ENCODE results near the gene CPLX3.
A peak's percentile ranks its signal among the peaks of the same experiment; 100 is the strongest.
"Not testable (repeated sequence)": the region's sequence is repeated elsewhere in the genome, so short reads cannot be mapped to it uniquely, and the experiment has no call there.

The CPLX3 gene, protein sequence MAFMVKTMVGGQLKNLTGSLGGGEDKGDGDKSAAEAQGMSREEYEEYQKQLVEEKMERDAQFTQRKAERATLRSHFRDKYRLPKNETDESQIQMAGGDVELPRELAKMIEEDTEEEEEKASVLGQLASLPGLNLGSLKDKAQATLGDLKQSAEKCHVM

DNA sequence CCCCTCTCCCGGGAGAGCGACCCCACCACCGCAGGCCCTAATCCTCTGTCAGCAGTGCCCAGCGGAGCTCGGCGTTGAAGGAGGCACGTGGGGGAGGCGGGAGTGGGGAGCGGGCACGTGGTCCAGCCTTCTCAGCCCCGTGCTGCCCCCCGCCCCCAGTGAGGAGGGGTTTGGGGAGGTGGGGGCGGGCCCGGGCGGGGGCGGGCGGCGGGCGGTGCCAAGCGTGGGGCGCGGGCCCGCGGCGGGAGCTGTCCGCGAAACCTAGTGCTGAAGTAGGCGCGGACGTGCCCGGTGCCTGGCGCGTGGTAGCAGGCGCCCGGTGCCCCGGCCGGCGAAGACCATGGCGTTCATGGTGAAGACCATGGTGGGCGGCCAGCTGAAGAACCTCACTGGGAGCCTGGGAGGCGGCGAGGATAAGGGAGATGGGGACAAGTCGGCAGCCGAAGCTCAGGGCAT lies at the start of gene CPLX3:
CPLX3 (plus strand) TSS at position 264 of the 456 bp plus-strand sequence; CDS start at position 341, 77 bp downstream.
- peak; percentile 51 to 57 for DNase-seq

DNA sequence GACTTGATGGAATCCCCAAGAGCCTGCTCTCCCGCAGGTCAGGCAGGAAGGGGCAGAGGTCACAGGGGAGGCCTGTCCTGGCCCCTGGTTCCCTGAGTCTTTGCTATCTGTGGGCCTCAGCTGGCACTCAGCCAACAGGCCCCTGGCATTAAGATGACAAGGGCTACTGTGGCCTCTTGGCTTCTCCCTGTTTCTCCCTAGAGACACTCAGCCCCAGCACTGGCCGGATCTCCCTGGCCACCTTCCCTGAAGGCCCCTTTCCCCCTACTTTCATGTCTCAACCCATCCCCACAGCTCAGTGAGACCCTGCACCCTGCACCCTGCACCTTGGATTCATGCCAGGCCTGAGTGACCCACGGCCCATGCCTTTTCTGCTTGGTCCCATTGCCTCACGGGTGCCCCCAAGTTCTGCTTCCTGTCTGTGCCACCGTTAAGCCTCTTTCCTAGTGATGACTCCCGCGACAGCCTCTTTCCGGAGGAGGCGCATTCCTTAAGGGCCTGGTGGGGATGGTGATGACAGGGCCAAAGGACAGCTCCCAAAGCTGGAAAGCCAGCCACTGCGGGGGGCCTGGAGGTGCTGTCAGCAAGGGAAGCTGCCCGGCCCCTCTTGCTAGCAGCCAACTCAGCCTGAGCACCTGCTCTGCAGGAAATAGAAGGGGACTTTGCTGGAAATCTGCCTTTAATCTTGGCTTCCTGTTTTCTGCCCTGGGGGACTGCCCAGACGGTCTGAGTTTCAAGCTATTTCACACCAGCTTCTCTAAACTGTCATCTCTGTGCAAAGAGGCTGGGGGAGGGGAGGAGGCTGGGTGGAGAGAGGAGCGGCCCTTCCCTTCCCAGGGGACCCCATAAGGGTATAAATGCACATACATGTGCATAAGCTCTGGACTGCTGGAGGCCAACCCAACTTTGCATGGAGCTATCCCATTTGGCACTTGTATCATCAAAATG lies 49.3 kb upstream of the CPLX3 start:
- DNase-seq: peak; percentile 47 to 60

DNA sequence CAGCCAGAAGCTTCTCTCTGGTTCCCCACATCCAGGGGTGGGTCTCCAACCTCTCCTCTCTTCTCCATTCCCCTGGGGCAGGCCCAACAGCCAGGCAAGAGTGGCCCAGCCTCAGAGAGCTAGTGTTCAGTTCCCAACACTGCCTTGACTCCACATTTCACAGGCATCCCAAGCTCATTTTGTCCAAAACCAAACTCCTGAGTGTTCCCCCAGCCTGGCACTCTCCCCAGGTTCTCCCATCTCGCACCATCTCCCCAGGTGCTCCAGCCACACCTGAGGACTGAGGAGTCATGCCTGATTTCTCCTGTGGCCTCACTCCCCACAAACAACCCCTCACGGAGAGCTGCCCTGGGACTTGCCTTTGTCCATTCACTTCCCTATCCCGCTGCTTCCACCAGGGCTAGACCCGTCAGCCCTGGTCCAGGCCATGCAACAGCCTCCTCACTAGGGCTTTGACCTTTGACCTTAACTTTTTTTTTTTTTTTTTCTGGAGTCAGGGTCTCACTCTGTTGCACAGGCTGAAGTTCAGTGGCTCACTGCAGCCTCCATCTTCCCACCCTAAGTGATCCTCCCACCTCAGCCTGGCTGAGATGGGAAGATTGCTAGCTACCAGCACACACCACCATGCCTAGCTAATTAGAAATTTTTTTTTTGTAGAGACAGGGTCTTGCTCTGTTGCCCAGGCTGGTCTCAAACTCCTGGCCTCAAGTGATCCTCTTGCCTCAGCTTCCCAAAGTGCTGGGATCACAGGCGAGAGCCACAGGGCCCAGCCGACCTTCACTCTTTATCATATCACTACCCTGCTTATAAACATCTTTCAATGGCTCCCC lies 48.4 kb upstream of the CPLX3 start:
- no peak for DNase-seq

DNA sequence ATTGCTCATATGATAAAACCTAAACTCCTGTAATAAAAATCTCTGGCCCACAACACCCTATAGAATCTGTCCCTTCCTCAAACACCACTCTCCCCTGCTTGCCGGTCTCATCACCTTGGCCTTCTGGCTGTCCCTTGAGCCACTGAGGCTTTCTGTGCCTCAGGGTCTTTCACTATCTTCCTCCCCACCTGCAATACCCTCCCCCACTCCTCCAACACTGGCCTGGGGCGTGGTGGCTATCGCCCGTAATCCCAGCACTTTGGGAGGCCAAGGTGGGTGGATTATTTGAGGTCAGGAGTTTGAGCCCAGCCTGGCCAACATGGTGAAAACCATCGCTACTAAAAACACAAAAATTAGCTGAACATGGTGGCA lies 47.8 kb upstream of the CPLX3 start:
- no peak for DNase-seq

DNA sequence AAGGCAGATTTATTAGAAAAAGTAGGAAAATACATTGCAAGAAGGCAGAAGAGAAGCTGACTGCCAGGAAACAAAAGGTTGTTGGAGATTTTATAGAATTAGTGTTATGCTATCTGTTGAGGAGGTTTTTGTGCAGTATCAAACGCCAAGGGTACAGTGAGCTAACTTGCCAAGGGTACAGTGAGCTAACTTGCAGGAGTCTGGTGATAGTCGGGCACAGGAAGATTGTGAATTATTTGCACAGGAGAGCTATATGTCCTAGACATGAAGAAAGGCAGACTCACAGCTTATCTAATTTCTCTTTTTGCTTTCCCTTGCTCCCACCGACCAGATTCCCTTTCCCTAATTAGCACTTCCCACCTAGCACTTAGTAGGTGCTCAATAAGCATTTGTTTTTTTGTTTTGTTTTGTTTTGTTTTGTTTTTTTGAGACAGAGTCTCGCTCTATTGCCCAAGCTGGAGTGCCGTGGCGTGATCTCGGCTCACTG lies 47.2 kb upstream of the CPLX3 start:
- DNase-seq: no peak

DNA sequence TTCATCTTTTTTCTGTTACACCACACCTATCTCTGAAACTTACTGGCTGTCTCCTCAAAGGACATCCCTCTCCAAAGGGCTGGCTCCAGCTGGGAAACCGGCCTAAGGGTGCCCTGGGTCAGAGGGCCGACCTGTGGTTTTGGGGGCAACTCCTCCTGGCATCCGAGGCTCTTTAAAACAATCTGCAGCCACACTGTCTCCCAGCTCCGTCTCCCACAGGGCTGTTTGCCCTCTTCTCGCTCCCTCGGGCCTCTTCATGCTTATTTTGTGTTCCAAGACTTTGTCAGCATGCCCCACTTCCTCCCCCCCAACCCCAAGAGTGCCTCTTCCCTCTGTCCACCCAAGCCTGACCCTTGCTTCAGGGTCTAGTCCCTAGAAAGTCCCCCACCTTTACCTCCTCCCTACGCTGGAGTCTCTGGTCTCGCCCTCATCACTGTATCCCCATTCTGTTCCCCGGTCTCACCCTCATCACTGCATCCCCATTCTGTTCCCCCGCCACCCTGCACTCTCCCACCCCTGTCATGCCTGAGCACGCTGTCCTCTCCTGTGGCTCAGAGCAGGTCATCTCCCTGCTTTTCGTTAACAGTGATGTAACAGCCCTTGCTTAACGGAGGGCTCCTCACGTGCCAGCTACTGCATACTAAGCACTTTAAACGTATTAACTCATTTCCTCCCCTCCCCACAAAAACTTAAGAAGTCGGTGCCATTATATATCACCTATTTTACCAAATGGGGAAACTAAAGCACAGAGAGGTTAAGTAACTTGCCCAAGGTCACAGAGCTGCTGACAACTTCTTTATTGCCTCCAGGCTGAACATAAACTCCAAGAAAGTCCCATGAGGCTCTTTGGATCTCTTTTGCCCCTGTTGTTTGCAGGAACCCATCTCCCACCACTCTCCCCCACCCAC lies 45.6 kb upstream of the CPLX3 start:
- peak; percentile 47 to 48 for DNase-seq

DNA sequence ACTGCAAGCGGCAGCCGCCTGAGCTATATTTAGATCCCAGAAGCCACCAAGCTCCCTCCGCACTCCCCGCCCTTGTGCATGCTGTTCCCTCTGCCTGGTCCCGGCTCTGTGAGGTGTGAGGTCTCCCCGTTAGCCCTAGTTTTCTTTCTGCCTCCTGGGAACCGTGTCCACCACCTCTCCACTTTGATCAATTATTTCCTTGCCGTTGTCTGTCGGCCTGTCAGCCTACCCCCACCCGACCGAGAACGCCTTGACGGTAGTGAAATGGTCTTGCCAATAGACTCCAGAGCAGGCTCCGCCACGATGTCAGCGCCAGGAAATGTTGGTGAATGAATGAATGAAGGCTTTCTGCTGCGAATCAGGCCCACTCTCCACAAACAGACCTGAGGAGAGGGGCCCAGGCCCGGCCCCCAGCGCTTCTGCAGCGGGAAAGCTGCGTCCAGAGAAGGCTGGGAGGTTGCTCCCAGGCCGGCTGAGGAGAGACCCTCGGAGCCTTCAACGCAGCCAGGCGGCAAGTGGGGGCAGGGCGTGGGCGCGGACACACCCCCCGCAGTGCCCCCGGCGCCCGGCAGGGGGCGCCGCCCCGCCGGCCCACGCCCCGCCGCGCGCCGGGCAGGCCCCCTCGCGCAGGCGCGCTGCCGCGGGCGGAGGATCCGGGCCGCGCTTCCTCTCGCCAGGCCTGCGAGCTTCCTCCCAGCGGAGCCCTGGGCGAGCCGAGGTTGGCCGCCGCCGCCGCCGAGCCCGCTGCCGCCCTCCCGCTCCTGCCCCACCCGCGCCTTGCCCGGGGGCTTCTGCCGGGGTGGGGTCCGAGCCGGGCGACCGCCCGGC lies 44.8 kb upstream of the CPLX3 start, which contains the start of gene CSK:
CSK (plus strand) TSS at position 650 of the 828 bp plus-strand sequence. CDS start 16,218 bp downstream, outside the sequence.
- DNase-seq: peak; percentile 78 to 81

DNA sequence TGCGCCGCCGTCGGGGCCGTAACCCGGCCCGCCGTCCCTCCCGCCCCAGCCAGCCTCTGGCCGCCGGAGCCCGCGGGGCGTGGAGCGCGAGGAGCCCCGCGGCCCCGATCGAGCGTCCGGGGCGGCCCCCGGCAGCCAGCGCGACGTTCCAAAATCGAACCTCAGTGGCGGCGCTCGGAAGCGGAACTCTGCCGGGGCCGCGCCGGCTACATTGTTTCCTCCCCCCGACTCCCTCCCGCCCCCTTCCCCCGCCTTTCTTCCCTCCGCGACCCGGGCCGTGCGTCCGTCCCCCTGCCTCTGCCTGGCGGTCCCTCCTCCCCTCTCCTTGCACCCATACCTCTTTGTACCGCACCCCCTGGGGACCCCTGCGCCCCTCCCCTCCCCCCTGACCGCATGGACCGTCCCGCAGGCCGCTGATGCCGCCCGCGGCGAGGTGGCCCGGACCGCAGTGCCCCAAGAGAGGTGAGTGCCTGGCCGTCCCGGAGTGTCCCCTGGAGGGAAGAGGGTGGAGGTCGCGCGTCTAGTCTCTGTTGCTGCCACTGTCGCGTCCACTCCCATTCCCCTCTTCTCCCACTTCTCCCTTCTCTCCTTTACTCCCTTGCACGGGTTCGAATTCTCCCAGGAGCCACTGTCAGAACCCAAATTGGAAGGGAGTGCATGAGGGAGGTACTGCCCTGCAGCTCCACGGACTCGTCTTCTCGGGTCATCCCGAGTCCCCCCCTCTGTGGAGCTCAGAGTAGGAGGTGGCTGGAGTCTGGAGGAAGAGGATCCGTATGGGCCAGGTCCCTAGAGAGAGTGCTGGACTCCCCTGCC lies 44.0 kb upstream of the CPLX3 start:
- peak; percentile 65 to 66 for DNase-seq

DNA sequence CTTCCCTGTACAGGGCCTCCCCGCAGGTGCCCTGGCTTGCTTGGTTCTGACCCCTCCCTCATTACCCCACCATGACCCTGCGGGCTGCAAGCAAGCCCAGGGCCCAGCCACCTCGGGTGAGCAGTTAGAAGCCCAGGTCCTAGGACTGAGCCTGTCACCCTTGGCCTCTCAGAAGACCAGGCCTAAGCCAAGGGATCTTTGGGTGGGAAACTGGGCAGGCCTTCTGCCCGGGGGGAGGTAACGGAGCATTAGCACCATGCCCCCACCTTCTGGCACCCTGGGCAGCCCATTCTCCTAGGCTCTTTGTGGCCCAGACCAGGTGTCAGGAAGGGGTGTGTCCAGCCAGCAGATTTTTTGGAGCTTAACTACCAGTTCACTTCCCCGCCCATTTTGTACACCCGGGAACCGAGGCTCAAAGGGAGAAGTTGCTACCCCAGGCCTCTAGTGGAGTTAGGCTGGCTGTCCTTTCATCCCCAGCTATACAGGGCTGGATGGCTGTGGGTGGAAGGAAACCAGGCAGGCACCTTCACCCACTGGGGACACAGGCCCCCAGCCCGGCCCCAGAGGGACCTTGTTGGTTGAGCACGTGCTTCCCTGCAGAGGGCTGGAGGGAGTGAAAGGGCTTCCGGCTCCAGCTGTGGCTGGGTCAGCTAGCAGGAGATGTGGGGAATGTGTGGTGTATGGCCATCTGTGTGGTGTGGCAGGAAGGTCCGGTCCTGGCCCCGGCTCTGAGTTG lies 43.2 kb upstream of the CPLX3 start:
- peak; percentile 44 to 60 for DNase-seq

DNA sequence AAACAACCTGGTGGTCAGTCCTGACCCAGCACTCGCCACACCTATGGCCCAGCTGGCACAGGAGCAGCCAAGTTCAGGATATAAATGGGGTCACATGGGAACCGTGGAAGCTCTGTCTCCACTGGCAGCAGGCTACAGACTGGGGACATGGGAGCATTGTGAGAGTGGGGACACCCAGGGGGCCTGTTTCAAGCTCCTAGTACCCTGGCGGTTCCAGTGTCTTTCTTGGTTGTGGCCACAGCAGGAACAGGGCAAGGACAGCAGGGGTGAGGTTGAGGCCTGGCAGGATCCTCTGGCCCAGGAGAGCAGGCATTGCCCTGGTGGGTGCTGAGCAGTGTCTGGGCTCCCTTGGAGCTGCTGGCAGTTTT lies 42.6 kb upstream of the CPLX3 start:
- DNase-seq: peak in 1 of 2 donors; percentile 34

DNA sequence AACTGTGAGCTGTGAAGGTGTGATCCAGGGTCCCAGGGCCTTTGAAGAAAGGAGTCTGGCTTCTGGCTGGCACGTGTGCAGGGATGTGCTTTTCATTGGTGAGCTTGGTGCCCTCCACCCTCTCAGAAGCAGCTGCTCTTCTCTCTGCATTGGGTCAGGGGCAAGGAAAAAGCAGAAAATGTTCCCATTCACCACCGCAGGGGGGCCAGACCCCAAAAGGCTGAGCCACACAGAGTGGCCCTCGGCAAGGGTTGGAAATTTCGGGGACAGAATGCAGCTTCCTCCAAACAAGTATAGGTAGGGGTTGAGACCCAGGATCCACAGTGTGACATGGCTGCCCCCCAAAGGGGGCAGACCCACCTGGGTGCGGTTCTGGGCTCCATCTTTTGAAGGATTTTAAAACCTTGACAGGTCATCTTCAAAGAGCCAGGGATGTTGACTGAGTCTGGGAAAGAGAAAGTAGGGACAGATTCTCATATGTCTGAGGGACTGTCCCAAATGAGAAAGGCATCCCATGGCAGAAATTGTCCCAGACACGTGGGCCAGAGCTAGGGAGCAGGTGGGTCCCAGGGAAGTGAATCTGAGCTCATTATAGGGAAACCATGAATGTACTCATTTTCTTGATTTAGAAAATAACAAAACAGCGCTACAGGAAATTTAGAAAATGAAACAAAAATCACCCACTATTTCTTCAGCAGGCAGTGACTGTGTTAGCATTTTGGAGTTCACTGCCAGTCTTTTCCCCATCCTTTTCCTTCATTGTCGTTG lies 41.8 kb upstream of the CPLX3 start:
- peak in 1 of 2 donors; percentile 39 for DNase-seq

DNA sequence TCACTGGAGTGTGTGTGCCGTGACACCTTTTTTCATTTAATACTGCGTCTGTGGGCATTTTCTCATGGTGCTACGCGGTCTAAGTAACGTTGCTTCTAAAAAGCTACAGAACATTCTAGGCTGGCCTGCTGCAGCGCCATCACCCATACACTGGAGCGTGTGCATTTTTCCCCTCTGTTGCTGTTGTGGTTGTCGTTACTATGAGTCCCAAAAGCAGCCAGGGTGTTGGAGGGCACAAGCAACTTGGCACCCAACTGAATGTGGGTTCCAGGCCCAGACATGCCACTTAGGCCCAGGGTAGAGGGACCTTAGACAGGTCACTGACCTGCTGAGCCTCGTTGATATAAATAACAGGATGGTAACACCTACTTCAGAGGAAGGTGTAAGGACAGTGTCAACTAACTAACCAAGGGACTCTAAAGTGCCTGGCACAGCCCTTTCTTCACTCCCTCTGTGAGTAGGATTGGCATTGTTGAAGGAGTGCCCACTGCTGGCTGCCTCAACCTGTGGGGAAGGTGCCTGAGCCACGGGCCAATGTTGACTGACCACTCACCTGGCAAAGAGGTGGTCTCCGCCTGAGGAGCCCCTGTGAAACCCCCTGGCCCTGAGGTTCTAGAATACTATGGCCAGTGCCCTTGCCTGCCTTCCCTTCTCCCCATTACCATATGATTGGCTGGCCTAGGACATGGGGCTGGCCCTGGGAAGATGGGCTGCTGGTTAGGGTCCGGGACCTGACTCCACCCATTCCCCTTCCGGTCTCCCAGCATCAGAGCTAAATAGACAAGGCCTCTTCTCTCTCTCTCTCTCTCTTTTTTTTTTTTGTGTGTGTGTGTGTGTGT lies 41.0 kb upstream of the CPLX3 start:
- peak in 1 of 2 donors; percentile 65 for DNase-seq

DNA sequence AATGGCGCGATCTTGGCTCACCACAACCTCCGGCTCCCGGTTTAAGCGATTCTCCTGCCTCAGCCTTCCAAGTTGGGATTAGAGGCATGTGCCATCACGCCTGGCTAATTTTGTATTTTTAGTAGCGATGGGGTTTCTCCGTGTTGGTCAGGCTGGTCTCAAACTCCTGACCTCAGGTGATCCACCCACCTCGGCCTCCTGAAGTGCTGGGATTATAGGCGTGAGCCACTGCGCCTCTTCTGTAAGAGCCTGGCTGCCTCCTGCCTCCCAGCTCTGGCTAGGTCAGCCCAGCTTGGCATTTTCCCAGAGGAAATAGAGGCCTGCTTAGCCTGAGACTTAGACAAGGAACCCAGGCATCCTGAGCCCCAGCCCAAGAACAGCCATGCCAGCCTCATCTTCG lies 40.3 kb upstream of the CPLX3 start:
- not testable (repeated sequence) for DNase-seq

DNA sequence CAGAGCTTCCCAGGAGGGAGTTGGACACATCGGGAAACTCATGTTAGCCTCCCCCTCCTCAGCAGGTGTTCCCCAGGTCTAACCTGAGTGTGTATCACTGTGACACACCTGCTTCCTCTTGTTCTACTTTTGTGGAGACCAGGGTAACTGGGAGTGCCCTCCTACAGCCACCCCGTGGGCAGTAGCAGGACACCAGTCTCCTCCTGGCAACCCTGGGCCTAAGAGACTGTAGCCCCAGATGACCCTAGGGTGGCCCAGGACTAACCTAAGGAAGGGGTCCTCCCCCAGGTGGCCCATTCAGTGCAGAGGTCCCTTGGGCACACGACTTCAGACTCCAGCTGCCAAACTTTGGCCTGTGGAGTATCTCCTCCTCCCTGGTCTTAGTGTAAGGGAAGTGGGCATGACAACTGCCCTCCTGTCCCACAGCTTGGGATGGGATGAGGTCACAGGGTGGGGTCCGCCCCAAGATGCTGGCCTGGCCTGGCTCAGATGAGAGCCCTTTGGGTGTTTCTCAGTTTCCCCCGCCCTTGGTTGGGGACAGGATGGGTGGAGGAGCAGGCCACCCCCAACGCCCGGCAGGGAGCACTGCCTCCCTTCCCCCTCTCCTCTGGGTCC lies 39.8 kb upstream of the CPLX3 start:
- DNase-seq: no peak

DNA sequence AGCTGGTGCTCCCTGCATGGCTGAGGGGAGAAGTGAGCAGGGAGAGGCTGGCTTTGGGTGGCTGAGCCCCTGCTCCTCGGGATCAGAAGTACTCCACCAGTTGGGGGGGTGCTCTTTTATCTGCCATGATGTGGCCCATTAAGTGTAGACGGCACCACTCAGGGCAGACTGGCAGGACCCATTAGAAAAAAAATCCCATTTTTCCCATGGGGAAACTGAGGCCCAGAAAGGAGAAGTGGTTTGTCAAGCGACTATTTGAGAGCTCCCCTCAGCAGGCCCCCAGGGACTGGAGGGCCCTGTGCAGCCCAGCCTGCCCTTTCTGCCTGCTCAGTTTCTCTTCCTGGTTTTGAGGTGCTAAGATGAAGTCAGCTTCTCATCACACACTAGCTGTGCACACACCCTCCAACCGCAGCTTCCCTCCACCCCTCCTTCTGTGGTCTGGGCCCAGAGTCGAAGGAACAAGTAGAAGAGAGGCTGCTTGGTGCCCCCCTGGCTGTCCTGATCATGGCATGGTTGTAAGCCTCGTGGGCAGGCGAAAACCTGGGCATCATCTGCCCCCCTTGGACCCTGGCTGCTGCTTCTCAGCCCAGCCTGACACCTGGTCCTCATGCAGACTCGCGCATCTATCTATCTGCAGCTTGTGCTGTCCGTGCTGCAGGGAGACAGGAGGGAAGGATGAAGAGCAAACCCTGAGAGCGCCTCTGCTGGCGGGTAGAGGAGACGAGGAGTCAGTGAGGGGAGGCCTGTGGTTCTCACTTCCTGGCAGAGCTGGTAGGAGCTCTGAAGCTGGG lies 39.0 kb upstream of the CPLX3 start:
- peak; percentile 92 for DNase-seq

DNA sequence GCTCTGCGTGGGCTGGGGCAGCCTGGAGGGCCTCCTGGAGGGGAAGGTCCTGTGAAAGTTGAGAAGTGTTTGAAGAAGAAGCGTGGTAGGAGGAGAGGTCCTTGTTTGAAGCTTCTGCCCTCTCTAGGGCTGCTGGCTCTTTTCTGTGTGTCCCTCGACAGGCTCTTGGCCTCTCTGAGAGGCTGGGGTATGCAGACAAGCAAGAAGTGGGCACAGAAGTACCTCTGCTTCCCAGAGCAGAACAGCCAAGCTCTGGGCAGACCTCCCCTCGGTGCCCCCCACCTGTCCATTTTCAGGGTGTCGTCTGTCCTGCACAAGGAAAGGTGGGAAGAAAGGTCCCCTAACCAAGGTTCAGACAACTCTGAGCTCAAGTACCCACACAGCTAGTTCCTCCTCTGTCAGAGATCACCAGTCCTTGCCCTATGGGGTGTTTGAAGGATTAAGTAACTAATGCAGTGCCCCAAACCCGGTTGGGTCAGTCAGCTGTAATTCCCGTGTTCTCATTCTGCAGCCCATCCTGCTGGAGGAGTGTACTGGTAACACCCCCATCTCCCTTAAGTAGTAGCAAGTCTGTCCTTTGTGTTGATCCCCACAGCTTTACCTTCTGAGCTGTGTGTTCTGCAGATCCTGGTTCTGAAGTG lies 38.3 kb upstream of the CPLX3 start:
- DNase-seq: no peak
